NCI-H1105 treated with DMSO at 0.1 percent for 48 hours (cell line): ENCODE data around the gene GLIS1.

ENCODE experiments used
- DNase-seq: peaks from one replicate; lab custom pipeline; 2025; lab: John Stamatoyannopoulos, UW

Gene GLIS1

GRCh38 chr1:53485478-53486394 is 253.2 kb downstream of the GLIS1 start:
- DNase-seq = peak; percentile 76

GRCh38 chr1:53484705-53485477 is 254.1 kb downstream of the GLIS1 start:
- no peak for DNase-seq

GRCh38 chr1:53483656-53484055 is 255.3 kb downstream of the GLIS1 start:
- no peak for DNase-seq

- DNase-seq = no peak
Observed at GRCh38 chr1:53483170-53483569, 255.8 kb downstream of the GLIS1 start.

- DNase-seq = no peak
Observed at GRCh38 chr1:53482441-53483153, 256.4 kb downstream of the GLIS1 start.

- DNase-seq = no peak
Observed at GRCh38 chr1:53481456-53481855, 257.5 kb downstream of the GLIS1 start.

- no peak for DNase-seq
Observed at GRCh38 chr1:53480678-53481077, 258.3 kb downstream of the GLIS1 start.

- no peak for DNase-seq
Observed at GRCh38 chr1:53478502-53478818, 260.5 kb downstream of the GLIS1 start.

GRCh38 chr1:53477651-53478501 is 261.1 kb downstream of the GLIS1 start:
- DNase-seq = no peak

GRCh38 chr1:53476579-53476978 is 262.4 kb downstream of the GLIS1 start:
- no peak for DNase-seq

- DNase-seq = no peak
Observed at GRCh38 chr1:53475664-53476063, 263.3 kb downstream of the GLIS1 start.

- DNase-seq = peak; percentile 14
Observed at GRCh38 chr1:53473463-53473862, 265.5 kb downstream of the GLIS1 start.

- no peak for DNase-seq
Observed at GRCh38 chr1:53471000-53471399, 268.0 kb downstream of the GLIS1 start.

GRCh38 chr1:53470584-53470983 is 268.4 kb downstream of the GLIS1 start:
- DNase-seq = no peak

GRCh38 chr1:53470155-53470554 is 268.8 kb downstream of the GLIS1 start:
- no peak for DNase-seq

GRCh38 chr1:53469373-53469772 is 269.6 kb downstream of the GLIS1 start:
- DNase-seq = no peak

GRCh38 chr1:53468374-53468773 is 270.6 kb downstream of the GLIS1 start:
- DNase-seq = no peak

GRCh38 chr1:53467391-53467790 is 271.6 kb downstream of the GLIS1 start:
- DNase-seq = no peak

GRCh38 chr1:53465023-53465957 is 273.7 kb downstream of the GLIS1 start:
- DNase-seq = no peak
